Neutrophil (primary cell): ENCODE results near the gene TMEM243.

Source experiments
- H3K27ac ChIP-seq: fragments of 200-600 bp; sonication (generic); 2 replicates; pipeline ENCODE4 v1.5.1; 2016; ENCODE audit warnings: mild to moderate bottlenecking, moderate library complexity
- H3K27me3 ChIP-seq: fragments of 200-600 bp; sonication (generic); 2 replicates; pipeline ENCODE4 v1.6.0; 2016; ENCODE audit warnings: mild to moderate bottlenecking
- H3K36me3 ChIP-seq: fragments of 200-600 bp; sonication (generic); 2 replicates; pipeline ENCODE4 v1.5.1; 2017
- H3K4me1 ChIP-seq, 2 experiments: fragments of 200-600 bp in 1 of 2; sonication (generic) in 1 of 2; 1 replicate in 1 of 2; 2 replicates in 1 of 2; pipeline versions ENCODE4 v1.5.1 to v1.6.1; 2013 to 2016; ENCODE audit warnings: low read depth in 1 of 2, low read length in 1 of 2, mild to moderate bottlenecking in 1 of 2, moderate library complexity in 1 of 2; ENCODE audit not compliant: control insufficient read depth in 1 of 2, insufficient read depth in 1 of 2
- H3K4me3 ChIP-seq, 2 experiments: fragments of 200-600 bp in 1 of 2; sonication (generic) in 1 of 2; 1 replicate in 1 of 2; 2 replicates in 1 of 2; pipeline ENCODE4 v1.5.1; 2013 to 2016; ENCODE audit warnings: low read depth in 1 of 2, low read length in 1 of 2, mild to moderate bottlenecking in 1 of 2, moderate library complexity in 1 of 2
- H3K9me3 ChIP-seq: fragments of 200-600 bp; sonication (generic); 2 replicates; pipeline ENCODE4 v1.5.1; 2016
- TF ChIP-seq, protein P1 (sequence below): fragments of 200-600 bp; sonication (generic); IDR thresholded peaks from 2 replicates; pipeline ENCODE4 v1.5.1; 2016; ENCODE audit warnings: antibody characterized with exemption

TMEM243 gene

GRCh38 chr7:87215046-87215445 is 4.5 kb downstream of the TMEM243 start:
- Histone ChIP-seq H3K4me1 (peaks cover 19 to 22% of the 10 kb centered on the region in 2 experiments), H3K4me3 (no peak overlapping the region), H3K36me3 (no peaks in the 10 kb centered on the region), H3K27me3 (peaks cover 3% of the 10 kb centered on the region), H3K9me3 (no peaks in the 10 kb centered on the region), H3K27ac (no peak overlapping the region)
- TF ChIP-seq, protein P1, sequence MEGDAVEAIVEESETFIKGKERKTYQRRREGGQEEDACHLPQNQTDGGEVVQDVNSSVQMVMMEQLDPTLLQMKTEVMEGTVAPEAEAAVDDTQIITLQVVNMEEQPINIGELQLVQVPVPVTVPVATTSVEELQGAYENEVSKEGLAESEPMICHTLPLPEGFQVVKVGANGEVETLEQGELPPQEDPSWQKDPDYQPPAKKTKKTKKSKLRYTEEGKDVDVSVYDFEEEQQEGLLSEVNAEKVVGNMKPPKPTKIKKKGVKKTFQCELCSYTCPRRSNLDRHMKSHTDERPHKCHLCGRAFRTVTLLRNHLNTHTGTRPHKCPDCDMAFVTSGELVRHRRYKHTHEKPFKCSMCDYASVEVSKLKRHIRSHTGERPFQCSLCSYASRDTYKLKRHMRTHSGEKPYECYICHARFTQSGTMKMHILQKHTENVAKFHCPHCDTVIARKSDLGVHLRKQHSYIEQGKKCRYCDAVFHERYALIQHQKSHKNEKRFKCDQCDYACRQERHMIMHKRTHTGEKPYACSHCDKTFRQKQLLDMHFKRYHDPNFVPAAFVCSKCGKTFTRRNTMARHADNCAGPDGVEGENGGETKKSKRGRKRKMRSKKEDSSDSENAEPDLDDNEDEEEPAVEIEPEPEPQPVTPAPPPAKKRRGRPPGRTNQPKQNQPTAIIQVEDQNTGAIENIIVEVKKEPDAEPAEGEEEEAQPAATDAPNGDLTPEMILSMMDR, result no peak

GRCh38 chr7:87213811-87214210 is 5.7 kb downstream of the TMEM243 start:
- TF ChIP-seq, protein P1, result no peak
- no peak overlapping the region for H3K4me3 ChIP-seq
- H3K36me3 ChIP-seq, result no peaks in the 10 kb centered on the region
- H3K27ac ChIP-seq, result no peak overlapping the region
- H3K27me3 ChIP-seq, result no peaks in the 10 kb centered on the region
- peaks cover 16 to 17% of the 10 kb centered on the region in 2 experiments for H3K4me1 ChIP-seq
- H3K9me3 ChIP-seq, result no peaks in the 10 kb centered on the region

GRCh38 chr7:87213252-87213651 is 6.3 kb downstream of the TMEM243 start:
- H3K9me3 ChIP-seq, result no peaks in the 10 kb centered on the region
- H3K27ac ChIP-seq, result no peak overlapping the region
- peaks cover 11 to 12% of the 10 kb centered on the region in 2 experiments for H3K4me1 ChIP-seq

GRCh38 chr7:87212498-87212897 is 7.0 kb downstream of the TMEM243 start:
- Histone ChIP-seq H3K27ac (no peak overlapping the region), H3K27me3 (no peaks in the 10 kb centered on the region), H3K4me1 (peaks cover 7 to 8% of the 10 kb centered on the region in 2 experiments), H3K36me3 (no peaks in the 10 kb centered on the region), H3K9me3 (no peaks in the 10 kb centered on the region), H3K4me3 (no peak overlapping the region)
- TF ChIP-seq, protein P1, result no peak

More at GRCh38 chr7:87213252-87213651, 6.3 kb downstream of the TMEM243 start:
- H3K27me3 ChIP-seq, result no peaks in the 10 kb centered on the region
- H3K4me3 ChIP-seq, result no peak overlapping the region
- no peaks in the 10 kb centered on the region for H3K36me3 ChIP-seq
- TF ChIP-seq, protein P1, result no peak

GRCh38 chr7:87210506-87210905 is 9.0 kb downstream of the TMEM243 start:
- no peaks in the 10 kb centered on the region for H3K9me3 ChIP-seq
- no peaks in the 10 kb centered on the region for H3K27me3 ChIP-seq
- H3K36me3 ChIP-seq, result no peaks in the 10 kb centered on the region
- H3K4me3 ChIP-seq, result no peak overlapping the region
- TF ChIP-seq, protein P1, result no peak
- no peak overlapping the region for H3K27ac ChIP-seq
- H3K4me1 ChIP-seq, result peaks cover 4 to 8% of the 10 kb centered on the region in 2 experiments
